IMR-90 (cell line): ENCODE results near the gene EVX1. TPM values are rescaled to one million over a fixed set of nuclear protein-coding genes. Genes with fewer than 3 reads are reported as not detected.

Experiments
- ATAC-seq: fragments of 200-7000 bp; cut with Tn5 transposase; 2 replicates; pipeline ENCODE4 v1.9.1; 2020; ENCODE audit warnings: low read depth, mild to moderate bottlenecking, moderate library complexity
- BruUV-seq: library from RNA; stranded (reverse); fragments of 400-500 nt; replicated peaks from 2 replicates; lab custom pipeline; 2021; lab: Mats Ljungman, UMichigan
- CTCF ChIA-PET: fragments of 300-600 bp; formaldehyde crosslinking; extraction: SDS; loops from one replicate; lab custom pipeline; 2021; ENCODE audit warnings: antibody characterized with exemption; lab: Yijun Ruan, JAX
- POLR2A ChIA-PET: fragments of 300-600 bp; sonication (Branson Sonifier 250); formaldehyde crosslinking; loops from one replicate; lab custom pipeline; 2022; ENCODE audit warnings: antibody characterized with exemption; ENCODE audit not compliant: unreplicated experiment; lab: Charles Lee
- DNase-seq: peaks from one replicate; pipeline ENCODE4 v3.0.0; 2013
- H2AFZ ChIP-seq: replicated peaks from 2 replicates; pipeline ENCODE3; 2013; ENCODE audit warnings: low read length, mild to moderate bottlenecking; ENCODE audit not compliant: poor library complexity
- H2AK5ac ChIP-seq: 2 replicates; pipeline ENCODE4 v1.6.1; 2013; ENCODE audit warnings: low read depth, low read length, inconsistent platforms
- H2AK9ac ChIP-seq: replicated peaks from 2 replicates; pipeline ENCODE3; 2013; ENCODE audit warnings: mild to moderate bottlenecking, low read depth, low read length, moderate library complexity; ENCODE audit not compliant: poor library complexity
- H2BK120ac ChIP-seq: 2 replicates; pipeline ENCODE4 v1.6.1; 2013; ENCODE audit warnings: low read depth, low read length, inconsistent platforms
- H2BK15ac ChIP-seq: 3 replicates; pipeline ENCODE4 v1.6.1; 2013; ENCODE audit warnings: low read depth, low read length, inconsistent platforms
- H2BK20ac ChIP-seq: 2 replicates; pipeline ENCODE4 v1.6.1; 2013; ENCODE audit warnings: low read depth, mild to moderate bottlenecking, inconsistent platforms, low read length, moderate library complexity
- H2BK5ac ChIP-seq: 2 replicates; pipeline ENCODE4 v1.6.1; 2013; ENCODE audit warnings: mild to moderate bottlenecking, low read depth, low read length, inconsistent platforms; ENCODE audit not compliant: poor library complexity, severe bottlenecking
- H3K14ac ChIP-seq: replicated peaks from 2 replicates; pipeline ENCODE4 v1.6.1; 2013; ENCODE audit warnings: low read depth, low read length, inconsistent platforms
- H3K18ac ChIP-seq: 2 replicates; pipeline ENCODE4 v1.6.1; 2013; ENCODE audit warnings: low read depth, low read length, control low read depth
- H3K23ac ChIP-seq: 2 replicates; pipeline ENCODE4 v1.6.1; 2013; ENCODE audit warnings: low read depth, low read length, inconsistent platforms
- H3K27ac ChIP-seq: 2 replicates; pipeline ENCODE4 v1.5.1; 2013; ENCODE audit warnings: mild to moderate bottlenecking, control low read depth, low read length; ENCODE audit not compliant: insufficient read depth
- H3K27me3 ChIP-seq: 2 replicates; pipeline ENCODE4 v1.6.1; 2013; ENCODE audit warnings: low read length; ENCODE audit not compliant: control insufficient read depth, insufficient read depth
- H3K36me3 ChIP-seq: 2 replicates; pipeline ENCODE4 v1.6.1; 2013; ENCODE audit warnings: low read length, mixed read lengths; ENCODE audit not compliant: control insufficient read depth, insufficient read depth
- H3K4ac ChIP-seq: 2 replicates; pipeline ENCODE4 v1.6.1; 2013; ENCODE audit warnings: low read depth, low read length, inconsistent platforms
- H3K4me1 ChIP-seq: 2 replicates; pipeline ENCODE4 v1.6.1; 2013; ENCODE audit warnings: low read length, mixed read lengths; ENCODE audit not compliant: control insufficient read depth, insufficient read depth
- H3K4me2 ChIP-seq: 2 replicates; pipeline ENCODE4 v1.6.1; 2013; ENCODE audit warnings: low read depth, mild to moderate bottlenecking, control low read depth, low read length, moderate library complexity
- H3K4me3 ChIP-seq: 2 replicates; pipeline ENCODE4 v1.5.1; 2013; ENCODE audit warnings: low read depth, mild to moderate bottlenecking, control low read depth, low read length, moderate library complexity; ENCODE audit not compliant: insufficient read depth
- H3K56ac ChIP-seq: 2 replicates; pipeline ENCODE4 v1.6.1; 2013; ENCODE audit warnings: low read length, inconsistent platforms; ENCODE audit not compliant: insufficient read depth; ENCODE audit errors: extremely low read depth
- H3K79me1 ChIP-seq, 2 experiments: 2 replicates each; pipeline ENCODE4 v1.6.1; 2013; ENCODE audit warnings: low read length in 2 of 2, inconsistent platforms in 1 of 2, low read depth in 1 of 2
- H3K9ac ChIP-seq: 2 replicates; pipeline ENCODE4 v1.6.1; 2013; ENCODE audit warnings: low read depth, low read length, control low read depth
- H3K9me1 ChIP-seq: 2 replicates; pipeline ENCODE4 v1.6.1; 2013; ENCODE audit warnings: low read length, inconsistent platforms; ENCODE audit not compliant: insufficient read depth
- H3K9me3 ChIP-seq: 2 replicates; pipeline ENCODE4 v1.6.1; 2013; ENCODE audit warnings: low read length; ENCODE audit not compliant: control insufficient read depth, insufficient read depth
- H4K20me1 ChIP-seq: 2 replicates; pipeline ENCODE4 v1.6.1; 2013; ENCODE audit warnings: low read length, inconsistent platforms; ENCODE audit not compliant: insufficient read depth
- H4K5ac ChIP-seq: 2 replicates; pipeline ENCODE4 v1.6.1; 2013; ENCODE audit warnings: mild to moderate bottlenecking, low read depth, low read length, control low read depth
- H4K8ac ChIP-seq, 2 experiments: 2 replicates each; pipeline ENCODE4 v1.6.1; 2013; ENCODE audit warnings: low read depth in 2 of 2, low read length in 2 of 2, control low read depth in 1 of 2, inconsistent platforms in 1 of 2
- H4K91ac ChIP-seq: 2 replicates; pipeline ENCODE4 v1.6.1; 2013; ENCODE audit warnings: low read depth, low read length, inconsistent platforms; ENCODE audit not compliant: insufficient read depth
- CEBPB ChIP-seq: IDR thresholded peaks from 2 replicates; pipeline ENCODE4 v1.6.1; 2012; ENCODE audit warnings: low read depth, low read length, improper control_type of control experiment
- CHD1 ChIP-seq: IDR thresholded peaks from 2 replicates; pipeline ENCODE4 v1.6.1; 2012; ENCODE audit warnings: low read depth, low read length, improper control_type of control experiment
- CTCF ChIP-seq: conservative IDR thresholded peaks from 2 replicates; pipeline ENCODE4 v1.5.1; 2012; ENCODE audit warnings: mild to moderate bottlenecking, low read depth, low read length, improper control_type of control experiment
- ELK1 ChIP-seq: fragments of 150-350 bp; IDR thresholded peaks from 2 replicates; pipeline ENCODE4 v1.6.1; 2016; ENCODE audit warnings: low read depth, mild to moderate bottlenecking, low read length, moderate library complexity, borderline replicate concordance
- FOS ChIP-seq: fragments of 150-350 bp; IDR thresholded peaks from 2 replicates; pipeline ENCODE4 v1.6.1; 2016; ENCODE audit warnings: low read depth, low read length
- MAFK ChIP-seq: IDR thresholded peaks from 2 replicates; pipeline ENCODE4 v1.6.1; 2012; ENCODE audit warnings: low read depth, low read length, improper control_type of control experiment
- MAZ ChIP-seq: IDR thresholded peaks from 2 replicates; pipeline ENCODE4 v1.6.1; 2012; ENCODE audit warnings: low read depth, mild to moderate bottlenecking, low read length, improper control_type of control experiment, moderate library complexity, borderline replicate concordance
- MXI1 ChIP-seq: IDR thresholded peaks from 2 replicates; pipeline ENCODE4 v1.6.1; 2012; ENCODE audit warnings: low read depth, mild to moderate bottlenecking, low read length, moderate library complexity, borderline replicate concordance
- NFE2L2 ChIP-seq: fragments of 150-350 bp; IDR thresholded peaks from 2 replicates; pipeline ENCODE4 v1.6.1; 2016; ENCODE audit warnings: low read depth, mild to moderate bottlenecking, low read length
- POLR2A ChIP-seq: IDR thresholded peaks from 2 replicates; pipeline ENCODE4 v1.6.1; 2012; ENCODE audit warnings: mild to moderate bottlenecking, low read depth, low read length
- RAD21 ChIP-seq: IDR thresholded peaks from 2 replicates; pipeline ENCODE4 v1.6.1; 2012; ENCODE audit warnings: low read length, improper control_type of control experiment
- RCOR1 ChIP-seq: IDR thresholded peaks from 2 replicates; pipeline ENCODE4 v1.6.1; 2012; ENCODE audit warnings: mild to moderate bottlenecking, low read length, improper control_type of control experiment; ENCODE audit not compliant: insufficient replicate concordance
- RFX5 ChIP-seq: IDR thresholded peaks from 2 replicates; pipeline ENCODE4 v1.8.0; 2012; ENCODE audit warnings: low read depth, mild to moderate bottlenecking, low read length, moderate library complexity
- SMC3 ChIP-seq: fragments of 150-350 bp; IDR thresholded peaks from 2 replicates; pipeline ENCODE4 v1.6.1; 2016; ENCODE audit warnings: low read depth, mild to moderate bottlenecking, antibody characterized with exemption, low read length, moderate library complexity
- USF2 ChIP-seq: fragments of 150-350 bp; IDR thresholded peaks from 2 replicates; pipeline ENCODE4 v1.6.1; 2017; ENCODE audit warnings: mild to moderate bottlenecking, antibody characterized with exemption, low read length, low read depth
- WGBS, 2 experiments: methylation state at CpG; one replicate each; pipeline versions ENCODE4 v1.1.5 to v1.1.7; 2013; ENCODE audit warnings: missing lambda C conversion rate in 2 of 2; ENCODE audit not compliant: insufficient read length in 1 of 2; ENCODE audit errors: extremely low coverage in 2 of 2; 5-methylcytosine and 5-hydroxymethylcytosine counted together
- dilution Hi-C: fragments of 300-500 bp; cut with HindIII; formaldehyde crosslinking; loops from one replicate; pipeline ENCODE4 v1.14.3; 2018; ENCODE audit warnings: low sequenced_read_pairs; ENCODE audit not compliant: unreplicated experiment
- in situ Hi-C: fragments of 300-500 bp; cut with MboI; formaldehyde crosslinking; loops from 3 replicates; pipeline ENCODE4 v1.14.3; 2019; ENCODE audit warnings: low sequenced_read_pairs, inconsistent platforms, mixed read lengths
- intact Hi-C: fragments of 100-400 bp; cut with micrococcal nuclease; formaldehyde crosslinking; loops from 2 replicates; pipeline ENCODE4 v1.10.0; 2022
- polyA plus RNA-seq, 3 experiments: library from polyadenylated mRNA; depleted of rRNA; stranded (reverse); fragments of >200 nt; gene quantifications; 2 replicates each; pipeline ENCODE4 v1.2.3, GENCODE V29; 2012; ENCODE audit warnings: low replicate concordance in 1 of 3
- total RNA-seq: library from RNA; depleted of rRNA; stranded (reverse); fragments of >200 nt; gene quantifications from 2 replicates; pipeline ENCODE4 v1.2.3, GENCODE V29; 2012

Gene EVX1
- total and polyA plus RNA-seq, 2 of the 4 experiments (the other 2 are of a cell fraction), result not detected

GRCh38 chr7:27249724-27250556, 7.3 kb downstream of the EVX1 start:
- Histone ChIP-seq H3K27me3 (peaks cover 96% of the 10 kb centered on the region), H3K56ac (no peak overlapping the region), H3K9ac (no peak overlapping the region), H3K4me3 (no peak overlapping the region), H4K91ac (no peak overlapping the region), H3K18ac (no peak overlapping the region), H4K5ac (no peak overlapping the region), H2BK5ac (no peak overlapping the region), H2AK9ac (no peak overlapping the region), H2BK20ac (no peak overlapping the region), H3K23ac (no peak overlapping the region), H2AK5ac (no peak overlapping the region), H3K27ac (no peak overlapping the region), H3K36me3 (no peaks in the 10 kb centered on the region), H2AFZ (no peak overlapping the region), H3K14ac (no peak overlapping the region), H3K4ac (no peak overlapping the region), H4K20me1 (no peaks in the 10 kb centered on the region), H3K9me3 (peaks cover 16% of the 10 kb centered on the region), H2BK15ac (no peak overlapping the region), H3K9me1 (no peaks in the 10 kb centered on the region), H2BK120ac (no peak overlapping the region), H3K4me2 (no peak overlapping the region), H3K4me1 (no peaks in the 10 kb centered on the region; the same call in 1 of the 2 replicates), H3K79me1 (no peaks in the 10 kb centered on the region), H4K8ac (no peak overlapping the region)
- WGBS, 2 experiments, result 0% methylated on average over 3 of the region's 19 CpGs; no CpG with 5 or more reads in 1 of the 2 experiments
- ATAC-seq, result no peak
- DNase-seq, result no peak
- BruUV-seq, result no TSS peak
- POLR2A ChIA-PET, result no interaction called here
- in situ Hi-C loops (no loop called here), dilution Hi-C loops (no loop called here), intact Hi-C loops (no loop called here)
- CTCF ChIA-PET, result interaction anchor here (0.7 kb wide), 1 partner anchor 80 kb away, joined by 3 read pairs; no protein-coding TSS in a partner anchor
- TF ChIP-seq FOS, result no peak
- TF ChIP-seq MAFK, result no peak
- TF ChIP-seq MXI1, result no peak
- no peak for TF ChIP-seq RAD21
- TF ChIP-seq MAZ, result no peak
- no peak for TF ChIP-seq CEBPB
- TF ChIP-seq USF2, result no peak
- no peak for TF ChIP-seq ELK1
- no peak for TF ChIP-seq SMC3
- TF ChIP-seq RFX5, result no peak
- no peak for TF ChIP-seq CHD1
- TF ChIP-seq POLR2A, result no peak
- no peak for TF ChIP-seq RCOR1
- TF ChIP-seq NFE2L2, result no peak
- TF ChIP-seq CTCF, result no peak
